GM04503 (cell line): ENCODE measurements around the gene RARRES2.

Experiments used
- DNase-seq: peaks from one replicate; pipeline ENCODE4 v3.0.0-alpha.2; 2012; ENCODE audit warnings: low read depth

RARRES2 gene

DNA sequence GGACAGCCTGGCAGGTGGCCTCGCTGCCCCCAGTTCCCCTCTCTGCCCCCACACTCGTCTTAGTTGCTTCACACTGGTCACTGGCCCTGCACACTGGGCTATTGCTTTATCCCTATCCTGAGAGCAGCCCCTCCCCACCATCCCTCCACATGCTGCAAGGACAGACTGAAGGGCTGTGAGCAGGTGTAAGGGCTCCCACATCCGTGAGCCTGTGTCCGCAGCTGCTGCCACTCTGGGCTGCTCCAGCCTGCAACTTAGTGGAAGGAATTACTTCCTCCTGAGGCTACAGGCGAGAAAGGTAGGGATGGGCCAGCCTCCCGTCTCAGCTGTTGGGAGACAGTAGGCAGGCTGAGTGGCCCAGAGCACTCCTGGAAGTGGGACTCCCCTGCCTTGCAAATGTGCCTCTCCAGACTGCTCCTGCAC is 3.8 kb downstream of the RARRES2 start:
- no peak for DNase-seq

DNA sequence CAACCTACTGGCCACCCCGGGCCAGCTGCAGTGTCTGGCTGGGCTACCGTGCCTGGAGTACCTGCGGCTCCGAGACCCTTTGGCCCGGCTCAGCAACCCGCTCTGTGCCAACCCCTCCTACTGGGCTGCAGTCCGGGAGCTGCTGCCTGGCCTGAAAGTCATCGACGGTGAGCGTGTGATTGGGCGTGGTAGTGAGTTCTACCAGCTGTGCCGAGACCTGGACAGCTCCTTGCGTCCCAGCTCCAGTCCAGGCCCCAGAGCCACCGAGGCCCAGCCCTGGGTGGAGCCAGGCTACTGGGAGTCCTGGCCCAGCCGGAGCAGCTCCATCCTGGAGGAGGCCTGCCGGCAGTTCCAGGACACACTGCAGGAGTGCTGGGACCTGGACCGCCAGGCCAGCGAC is 4.2 kb downstream of the RARRES2 start:
- DNase-seq = no peak

DNA sequence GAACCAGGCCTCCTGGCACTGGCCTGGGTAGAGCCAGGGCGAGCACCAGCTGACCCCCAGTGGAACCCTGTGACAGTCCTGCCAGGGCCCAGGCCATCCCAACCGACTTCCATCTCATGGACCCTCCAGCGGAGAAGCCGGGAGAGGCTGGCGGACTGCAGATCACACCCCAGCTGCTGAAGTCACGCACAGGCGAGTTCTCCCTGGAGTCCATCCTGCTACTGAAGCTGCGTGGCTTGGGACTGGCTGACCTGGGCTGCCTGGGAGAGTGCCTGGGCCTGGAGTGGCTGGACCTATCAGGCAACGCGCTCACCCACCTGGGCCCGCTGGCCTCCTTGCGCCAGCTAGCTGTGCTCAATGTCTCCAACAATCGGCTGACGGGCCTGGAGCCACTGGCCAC is 4.7 kb downstream of the RARRES2 start:
- DNase-seq = no peak

DNA sequence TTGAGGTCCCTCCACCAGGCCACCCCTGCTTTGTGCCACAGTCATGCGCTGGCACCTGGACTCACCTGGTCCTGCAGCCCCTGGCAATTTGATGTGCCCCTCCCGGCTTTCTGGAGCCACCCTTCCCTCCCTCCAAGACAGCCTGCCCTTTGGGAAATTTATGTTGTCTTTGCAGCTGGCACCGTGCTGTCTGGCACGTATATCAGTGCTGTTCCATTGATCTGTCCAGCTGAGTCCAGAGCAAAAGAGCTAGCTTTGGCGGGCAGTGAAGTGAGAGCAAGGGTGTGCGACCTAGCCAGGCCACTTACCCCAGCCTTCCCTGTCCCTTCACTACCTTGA is 5.7 kb downstream of the RARRES2 start:
- DNase-seq = no peak

DNA sequence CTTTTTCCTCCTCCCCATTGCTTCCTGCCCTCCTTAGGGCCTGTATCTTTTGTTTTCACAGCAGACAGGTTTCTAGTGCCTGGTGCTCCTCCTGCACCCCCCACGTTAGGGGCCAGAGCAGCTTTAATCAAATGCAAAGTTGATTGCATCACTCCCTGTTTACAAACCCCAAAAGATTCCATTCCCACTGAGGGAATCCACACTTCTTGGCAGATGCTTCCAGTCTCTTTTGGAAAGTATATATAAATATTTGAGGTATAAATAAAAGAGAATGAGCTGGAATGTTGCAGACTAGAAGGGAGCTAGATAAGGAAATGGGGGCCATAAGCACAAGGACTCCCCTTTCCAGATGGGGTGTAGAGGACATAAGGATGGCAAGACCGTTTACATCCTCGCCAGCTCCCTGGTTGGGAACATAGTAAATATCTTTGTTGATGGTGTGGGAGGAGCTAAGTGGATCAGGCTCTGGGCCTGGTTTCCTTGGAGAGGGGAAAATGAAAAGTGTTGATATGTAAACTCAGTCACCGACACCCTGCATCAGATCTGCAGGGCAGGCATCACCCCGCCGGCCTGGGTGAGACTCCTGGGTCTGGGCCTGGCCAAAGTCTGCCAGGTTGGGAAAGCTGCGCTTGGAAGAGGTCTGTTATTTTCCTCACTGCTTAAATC is 6.2 kb downstream of the RARRES2 start:
- DNase-seq = peak; percentile 51

DNA sequence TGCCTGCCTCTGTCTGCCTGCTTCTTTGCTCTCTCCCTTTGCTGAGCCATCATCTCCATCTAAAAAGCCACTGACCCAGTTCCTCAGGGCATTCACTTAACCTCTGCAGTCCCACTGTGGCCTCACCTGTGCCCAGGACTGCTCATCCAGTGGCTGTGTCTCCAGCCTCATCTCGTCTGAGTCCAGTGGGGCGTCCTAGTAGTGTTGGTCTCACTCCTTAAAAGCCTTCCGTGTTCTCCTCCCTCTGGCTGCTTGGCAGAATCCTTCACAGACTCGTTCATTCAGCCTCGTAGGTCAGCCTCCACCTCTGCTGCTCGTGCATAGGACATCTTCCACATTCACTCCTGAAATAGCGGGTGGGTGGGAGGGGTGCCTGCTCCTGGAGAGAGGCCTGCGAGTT is 7.3 kb downstream of the RARRES2 start:
- DNase-seq = no peak

DNA sequence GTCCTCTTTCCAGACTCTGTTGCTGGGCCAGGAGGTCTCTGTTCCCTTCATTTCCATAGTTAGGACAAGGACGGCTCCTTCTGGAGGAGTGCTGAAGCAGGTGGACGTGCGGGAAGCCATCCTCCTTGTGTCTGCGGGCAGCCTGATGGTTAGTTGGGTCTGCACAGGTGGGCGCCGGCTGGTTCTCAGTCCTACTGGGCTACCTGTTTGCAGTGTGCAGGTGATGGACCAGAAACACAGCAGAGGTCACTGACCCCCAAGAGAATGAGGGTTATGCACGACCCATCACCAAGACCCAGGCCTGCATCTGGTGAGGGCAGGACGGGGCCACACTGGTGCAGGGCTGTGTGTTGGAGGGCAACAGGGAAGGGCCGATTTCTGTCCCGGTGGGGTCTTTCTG is 7.8 kb downstream of the RARRES2 start:
- no peak for DNase-seq

DNA sequence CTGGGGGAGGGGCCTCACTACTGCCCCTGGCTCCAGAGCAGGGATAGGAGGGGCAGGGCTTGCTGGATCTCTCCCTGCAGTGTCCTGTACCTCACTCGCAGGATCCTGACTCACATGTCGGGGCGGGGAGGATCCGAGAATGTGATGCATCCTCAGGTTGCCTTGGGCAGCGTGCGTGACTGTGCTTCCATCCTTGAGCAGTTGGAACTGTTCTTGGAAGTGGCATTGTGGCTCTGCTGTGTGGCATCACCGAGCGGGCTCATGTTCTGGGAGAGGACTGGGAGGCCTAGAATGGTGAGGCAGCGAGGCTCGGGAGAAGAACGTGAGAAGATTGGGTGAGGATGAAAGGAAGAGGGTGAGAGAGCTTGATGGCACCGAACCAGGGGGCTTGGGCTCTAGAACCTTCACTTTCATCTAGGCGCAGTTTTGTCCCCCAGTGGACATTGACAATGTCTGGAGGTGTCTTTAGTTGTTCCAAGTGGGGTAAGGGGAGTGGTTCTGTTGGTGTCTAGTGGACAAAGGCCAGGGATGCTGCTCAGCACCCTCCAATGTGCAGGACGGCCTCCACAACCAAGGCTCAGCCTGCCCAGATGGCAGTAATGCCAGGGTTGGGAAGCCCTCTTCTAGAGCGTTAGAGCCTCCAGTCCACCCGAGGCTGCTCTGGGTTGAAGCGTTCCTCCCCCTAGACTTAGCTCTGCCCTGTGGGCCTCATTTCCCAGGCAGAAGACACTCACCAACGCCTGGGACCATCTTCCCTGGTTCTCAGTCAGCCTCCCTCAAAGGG is 8.4 kb downstream of the RARRES2 start:
- DNase-seq = no peak

DNA sequence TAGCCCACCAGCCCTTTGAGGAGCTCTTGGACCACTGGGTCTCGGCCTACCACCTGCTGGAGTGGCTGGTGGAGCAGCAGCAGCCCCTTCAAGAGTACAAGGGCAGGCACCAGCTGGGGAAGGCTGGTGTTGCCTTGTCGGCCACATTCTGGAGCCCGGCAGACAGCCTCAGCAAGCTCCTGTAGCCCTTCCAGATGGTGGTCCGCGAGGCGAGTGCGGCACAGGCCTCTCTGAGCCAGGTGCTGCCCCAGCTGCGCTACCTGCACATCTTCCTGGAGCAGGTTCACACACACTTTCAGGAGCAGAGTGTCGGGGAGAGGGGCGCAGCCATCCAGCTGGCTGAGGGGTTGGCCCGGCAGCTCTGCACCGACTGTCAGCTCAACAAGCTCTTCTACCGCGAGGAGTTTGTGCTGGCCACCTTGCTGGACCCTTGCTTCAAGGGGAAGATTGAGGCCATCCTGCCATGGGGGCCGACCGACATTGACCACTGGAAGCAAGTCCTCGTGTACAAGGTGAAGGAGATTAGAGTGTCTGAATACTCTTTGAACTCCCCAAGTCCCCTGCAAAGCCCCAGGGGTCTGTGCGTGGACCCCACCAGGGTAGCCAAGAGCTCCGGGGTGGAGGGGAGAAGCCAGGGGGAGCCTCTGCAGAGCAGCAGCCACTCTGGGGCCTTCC is 11.1 kb downstream of the RARRES2 start:
- DNase-seq = no peak

- DNase-seq = no peak
Measured at GRCh38 chr7:150329331-150330120, 11.9 kb downstream of the RARRES2 start.

DNA sequence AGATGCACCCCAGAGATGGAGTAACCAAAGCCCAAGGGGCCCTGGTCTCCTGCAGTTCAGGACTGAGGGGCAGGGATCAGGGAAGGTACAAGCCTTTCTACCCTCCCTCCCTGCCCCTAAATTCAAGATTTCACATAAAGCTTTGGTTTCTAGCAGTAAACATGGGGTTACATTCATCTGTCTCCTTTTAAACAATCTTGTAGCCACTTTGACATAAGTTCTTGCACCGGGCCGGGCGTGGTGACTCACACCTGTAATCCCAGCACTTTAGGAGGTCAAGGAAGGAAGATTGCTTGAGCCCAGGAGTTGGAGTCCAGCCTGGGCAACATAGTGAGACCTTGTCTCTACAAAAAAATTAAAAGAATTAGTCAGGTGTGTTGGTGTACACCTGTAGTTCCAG is 14.1 kb downstream of the RARRES2 start:
- DNase-seq = no peak

- DNase-seq = no peak
Measured at GRCh38 chr7:150326657-150327268, 14.7 kb downstream of the RARRES2 start.

- no peak for DNase-seq
Measured at GRCh38 chr7:150325901-150326300, 15.5 kb downstream of the RARRES2 start.

- DNase-seq = peak; percentile 74
Measured at GRCh38 chr7:150325110-150325611, 16.3 kb downstream of the RARRES2 start.

DNA sequence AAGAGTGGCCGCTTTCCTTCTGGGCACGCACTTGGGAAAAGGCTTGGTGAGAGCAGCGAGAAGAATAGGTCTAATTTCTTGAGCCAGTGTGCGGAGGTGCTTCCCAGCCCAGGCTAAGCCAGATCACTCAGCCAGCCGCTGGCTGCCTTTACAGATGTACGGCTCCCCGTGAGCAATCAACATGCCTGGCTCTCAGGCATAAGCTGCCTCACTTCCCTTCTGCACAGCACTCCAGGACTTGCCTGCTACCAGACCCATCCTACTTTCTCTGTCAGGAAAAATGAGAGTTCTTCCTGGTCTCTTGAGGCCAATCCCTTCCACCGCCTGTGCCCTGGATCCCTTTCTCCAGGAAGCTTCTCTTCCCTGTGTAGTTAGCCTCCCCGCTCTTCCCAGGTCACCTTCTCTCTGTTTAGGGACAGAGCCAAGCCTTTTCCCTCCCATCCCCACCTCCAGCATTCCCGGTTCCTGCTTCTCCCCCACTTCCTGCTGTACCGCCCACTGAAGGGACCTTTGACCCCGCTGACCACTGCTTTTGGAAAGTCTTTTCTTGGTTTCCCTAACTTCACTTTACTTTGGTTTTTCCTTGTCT is 17.0 kb downstream of the RARRES2 start:
- no peak for DNase-seq

DNA sequence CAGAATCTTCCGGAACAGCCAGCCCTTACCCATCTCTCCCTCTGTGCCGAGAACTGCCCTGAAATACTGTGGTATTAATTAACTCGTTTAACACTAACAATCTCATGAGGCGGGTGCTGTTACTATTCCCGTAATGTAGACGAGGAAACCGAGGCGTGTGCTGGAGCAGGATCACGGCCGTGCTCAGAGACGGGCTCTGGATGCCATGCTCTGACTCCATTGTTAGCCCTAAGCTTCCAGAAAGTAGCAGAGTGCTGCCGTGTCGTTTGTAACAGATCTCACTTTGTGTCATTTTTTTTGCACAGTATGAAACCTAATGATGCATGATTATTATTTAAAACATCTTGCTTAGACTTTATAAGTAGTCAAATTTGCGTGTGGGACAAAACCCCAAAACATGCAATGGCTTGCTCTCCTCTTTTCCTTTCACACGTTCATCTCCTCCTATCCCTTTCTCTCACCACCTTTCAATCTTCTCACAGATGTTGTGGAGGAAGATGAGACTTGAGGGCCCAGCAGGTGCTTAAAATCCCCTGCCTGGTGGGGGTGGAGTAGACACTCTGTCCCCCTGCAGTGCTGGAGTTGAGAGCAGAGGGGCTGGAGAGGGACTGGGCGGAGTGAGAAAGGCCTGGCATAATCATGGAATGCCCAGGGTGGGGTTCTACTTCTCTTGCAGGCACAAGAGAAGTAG is 17.6 kb downstream of the RARRES2 start:
- no peak for DNase-seq

DNA sequence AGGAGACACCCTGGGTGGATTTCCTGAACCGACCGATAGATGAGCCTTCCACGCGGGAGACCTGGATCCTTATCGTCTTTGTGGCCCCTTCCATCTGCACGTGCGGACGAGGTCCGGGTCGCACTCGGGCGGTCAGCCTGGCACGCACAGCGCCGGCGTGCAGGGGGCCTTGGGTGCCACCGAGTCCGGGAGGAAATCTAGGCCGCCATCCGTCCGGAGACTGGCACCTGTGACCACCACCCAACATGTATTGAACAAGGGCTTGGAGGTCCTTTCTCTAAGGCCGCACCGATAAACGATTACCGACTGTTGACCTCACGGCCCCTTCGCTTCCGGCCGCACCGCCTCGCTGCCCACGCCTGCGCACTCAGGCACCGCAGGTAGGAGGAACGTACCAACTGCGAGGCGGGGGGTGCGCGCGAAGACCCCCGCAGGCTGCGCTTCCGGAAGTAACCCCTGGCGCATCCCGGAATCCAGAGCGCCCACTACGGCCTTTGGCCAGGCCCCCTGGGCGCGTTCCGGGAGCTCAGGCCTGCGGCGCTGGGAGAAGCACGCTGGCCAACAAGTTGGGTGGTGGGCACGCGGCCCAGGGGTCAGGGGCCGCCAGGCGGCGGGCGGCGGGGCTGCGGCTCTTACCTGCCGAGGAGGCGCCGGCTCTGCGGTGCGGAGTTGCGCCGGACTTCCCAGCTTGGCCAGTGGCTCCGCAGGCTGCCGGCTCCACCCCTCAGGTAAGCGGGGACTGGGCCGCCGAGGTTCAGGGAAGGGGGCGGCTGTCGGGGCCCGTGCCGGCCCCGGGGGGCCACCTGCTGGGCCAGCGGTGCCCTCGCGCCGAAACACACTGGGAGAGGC is 18.4 kb downstream of the RARRES2 start, which contains the start of the genes ACTR3C and LRRC61:
Gene ACTR3C, minus strand, starts transcription at position 713 of the 849 bp plus-strand sequence. CDS start 28,249 bp downstream, outside the sequence.
Gene LRRC61, plus strand, starts transcription at position 523 of the 849 bp plus-strand sequence. CDS start 13,507 bp downstream, outside the sequence.
- DNase-seq = no peak

DNA sequence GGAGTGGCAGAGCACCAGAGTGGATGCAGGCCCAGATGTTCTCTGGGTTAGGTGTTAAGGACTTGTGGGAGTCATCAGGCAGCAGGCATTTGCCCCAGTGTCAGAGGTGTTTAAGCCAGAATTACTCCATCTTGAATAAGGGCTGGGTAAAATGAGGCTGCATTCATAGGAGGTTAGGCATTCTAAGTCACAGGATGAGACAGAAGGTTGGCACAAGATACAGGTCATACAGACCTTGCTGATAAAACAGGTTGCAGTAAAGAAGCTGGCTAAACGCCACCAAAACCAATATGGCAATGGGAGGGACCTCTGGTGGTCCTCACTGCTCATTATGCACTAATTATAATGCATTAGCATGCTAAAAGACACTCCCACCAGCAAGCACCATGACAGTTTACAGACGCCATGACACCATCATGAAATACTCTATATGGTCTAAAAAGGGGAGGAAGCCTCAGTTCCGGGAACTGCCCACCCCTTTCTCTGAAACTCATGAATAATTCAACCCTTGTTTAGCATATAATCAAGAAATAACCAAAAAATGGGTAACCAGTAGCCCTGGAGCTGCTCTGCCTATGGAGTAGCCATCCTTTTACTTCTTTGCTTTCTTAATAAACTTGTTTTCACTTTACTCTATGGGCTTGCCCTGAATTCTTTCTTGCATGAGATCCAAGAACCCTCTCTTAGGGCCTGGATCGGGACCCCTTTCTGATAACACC is 19.2 kb downstream of the RARRES2 start:
- no peak for DNase-seq

GRCh38 chr7:150321788-150322113 is 19.7 kb downstream of the RARRES2 start:
- DNase-seq = no peak
